HG02759 (cell line): ENCODE results near the gene SULT1B1.
A peak's percentile ranks its signal among the peaks of the same experiment; 100 is the strongest.

Source experiments
- ATAC-seq: cut with Tn5 transposase; IDR thresholded peaks from one replicate; pipeline ENCODE4 v1.9.1; 2021; ENCODE audit warnings: mild to moderate bottlenecking, moderate library complexity; ENCODE audit not compliant: unreplicated experiment

The SULT1B1 gene

GRCh38 chr4:69702201-69702600, 58.2 kb downstream of the SULT1B1 start:
- ATAC-seq: no peak

DNA sequence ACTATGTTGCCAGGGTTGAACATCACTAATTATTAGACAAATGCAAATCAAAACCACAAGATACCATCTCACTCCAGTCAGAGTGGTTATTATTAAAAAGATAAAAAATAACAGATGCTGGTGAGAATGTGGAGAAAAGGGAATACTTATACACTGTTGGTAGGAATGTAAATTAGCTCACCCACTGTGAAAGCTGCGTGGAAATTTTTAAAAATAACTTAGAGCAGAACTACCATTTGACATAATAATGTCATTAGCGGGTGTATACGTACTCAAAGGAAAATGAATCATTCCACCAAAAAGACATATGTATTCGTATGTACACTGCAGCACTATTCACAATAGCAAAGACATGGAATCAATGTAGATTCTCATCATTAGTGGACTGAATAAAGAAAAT, 58.7 kb downstream of the SULT1B1 start:
- no peak for ATAC-seq

DNA sequence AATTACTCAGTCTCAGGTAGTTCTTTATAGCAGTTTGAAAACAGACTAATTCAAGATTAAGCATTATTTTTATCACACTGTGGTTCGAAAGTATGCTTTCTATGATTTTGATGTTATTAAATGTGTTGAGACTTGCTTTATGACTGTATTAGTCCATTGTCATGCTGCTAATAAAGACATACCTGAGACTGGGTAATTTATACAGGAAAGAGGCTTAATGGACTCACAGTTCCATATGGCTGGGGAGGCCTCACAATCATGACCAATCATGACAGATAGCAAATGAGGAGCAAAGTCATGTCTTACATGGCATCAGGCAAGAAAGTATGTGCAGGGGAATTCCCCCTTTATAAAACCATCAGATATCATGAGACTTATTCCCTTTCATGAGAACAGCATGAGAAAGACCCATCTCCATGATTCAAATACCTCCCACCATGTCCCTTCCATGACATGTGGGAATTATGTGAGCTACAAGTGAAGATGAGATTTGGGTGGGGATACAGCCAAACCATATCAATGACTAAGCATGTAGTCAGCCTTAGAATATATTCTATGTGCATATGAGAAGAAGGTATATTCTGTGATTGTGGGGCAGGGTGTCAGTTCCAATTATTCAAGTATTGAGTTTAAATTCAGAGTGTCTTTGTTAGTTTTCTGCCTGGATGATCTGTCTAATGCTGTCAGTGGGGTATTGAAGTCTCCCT, 62.7 kb downstream of the SULT1B1 start:
- ATAC-seq: no peak

DNA sequence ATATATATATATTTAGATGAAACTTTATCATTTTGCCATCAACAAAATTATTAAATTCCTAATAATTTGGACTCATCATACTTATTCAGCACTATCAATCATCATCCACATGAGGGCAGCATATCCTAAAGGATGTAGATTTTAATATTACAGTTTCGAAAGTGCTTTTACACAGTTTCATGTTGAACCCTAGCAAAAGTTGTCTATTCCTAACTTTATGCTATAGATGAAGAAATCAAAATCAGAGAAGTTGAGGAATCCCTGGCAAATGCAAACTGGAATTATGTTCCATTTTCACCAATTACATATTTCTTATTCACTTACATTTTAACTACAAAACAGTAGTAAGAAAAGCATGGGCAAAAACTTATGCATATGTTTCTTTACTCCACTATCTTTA, 70.8 kb downstream of the SULT1B1 start:
- peak; percentile 47 for ATAC-seq

GRCh38 chr4:69684804-69685203, 75.6 kb downstream of the SULT1B1 start:
- no peak for ATAC-seq
